Hematopoietic multipotent progenitor cell treated with erythropoietin and hydrocortisone succinate and interleukin-3 and kit ligand, for 4 days (in vitro differentiated cells): ENCODE measurements around the gene RAB43.
A peak's percentile ranks its signal among the peaks of the same experiment; 100 is the strongest.
"Not testable (repeated sequence)": the region's sequence is repeated elsewhere in the genome, so short reads cannot be mapped to it uniquely, and the experiment has no call there.

Experiments
- DNase-seq: peaks from one replicate; pipeline ENCODE4 v3.0.0-alpha.2; 2015

The RAB43 gene

GRCh38 chr3:129121016-129121791, 400 bp downstream of the RAB43 start:
- peak; percentile 51 for DNase-seq

GRCh38 chr3:129120254-129121004, 1.2 kb downstream of the RAB43 start:
- peak; percentile 98 for DNase-seq

DNA sequence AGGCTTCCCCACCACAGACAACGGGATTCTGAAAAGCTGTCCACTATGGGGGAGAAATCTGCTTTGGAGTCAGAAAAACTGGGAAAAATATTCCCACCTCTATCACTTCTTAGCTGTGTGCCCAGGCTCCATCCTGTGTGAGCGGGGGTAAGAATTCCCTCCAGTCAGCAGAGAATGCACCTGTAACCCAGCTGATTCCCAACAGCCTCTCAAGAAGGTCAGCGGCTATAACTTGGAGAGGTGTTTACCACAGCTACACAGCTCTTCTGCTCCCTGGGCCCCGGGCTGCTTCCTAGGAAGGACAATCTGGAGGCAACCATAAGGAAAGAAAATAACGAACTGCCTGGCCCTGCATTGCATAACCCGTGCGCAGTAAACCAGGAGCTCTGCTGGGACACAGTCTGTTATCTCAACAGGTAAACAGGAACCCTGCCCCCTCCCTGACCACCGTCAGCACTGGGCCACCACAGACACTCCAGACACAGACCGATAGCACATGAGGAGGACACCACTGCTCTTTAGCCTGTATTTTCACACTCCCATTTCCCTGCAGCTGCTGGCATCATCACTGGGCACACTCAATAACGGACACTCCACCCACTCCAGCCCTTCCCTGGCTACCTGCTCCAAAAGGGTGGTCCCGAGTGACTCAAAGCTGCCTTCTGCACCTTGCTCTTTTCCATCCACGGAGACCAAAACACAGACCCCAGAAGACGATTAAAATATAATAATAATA, 2.1 kb downstream of the RAB43 start:
- no peak for DNase-seq

DNA sequence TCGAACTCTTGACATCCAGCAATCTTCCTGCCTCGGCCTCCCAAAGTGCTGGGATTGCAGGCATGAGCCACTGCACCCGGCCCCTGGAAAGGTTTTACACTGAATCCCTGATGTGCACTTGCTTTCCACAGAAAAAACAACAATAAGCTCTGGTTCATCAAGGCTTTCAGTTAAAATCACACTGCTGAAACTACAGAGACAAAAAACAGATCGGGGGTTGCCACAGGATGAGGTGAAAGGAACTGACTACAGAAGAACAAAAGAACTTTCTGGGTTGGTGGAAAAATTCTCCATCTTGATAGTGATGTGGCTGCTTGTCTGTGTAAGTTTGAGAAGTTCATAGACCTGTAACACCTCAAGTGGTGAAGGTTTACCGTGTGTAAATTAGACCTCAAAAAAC, 2.9 kb downstream of the RAB43 start:
- no peak for DNase-seq

GRCh38 chr3:129117134-129117533, 4.5 kb downstream of the RAB43 start:
- DNase-seq: no peak

GRCh38 chr3:129116482-129116946, 5.1 kb downstream of the RAB43 start:
- no peak for DNase-seq

DNA sequence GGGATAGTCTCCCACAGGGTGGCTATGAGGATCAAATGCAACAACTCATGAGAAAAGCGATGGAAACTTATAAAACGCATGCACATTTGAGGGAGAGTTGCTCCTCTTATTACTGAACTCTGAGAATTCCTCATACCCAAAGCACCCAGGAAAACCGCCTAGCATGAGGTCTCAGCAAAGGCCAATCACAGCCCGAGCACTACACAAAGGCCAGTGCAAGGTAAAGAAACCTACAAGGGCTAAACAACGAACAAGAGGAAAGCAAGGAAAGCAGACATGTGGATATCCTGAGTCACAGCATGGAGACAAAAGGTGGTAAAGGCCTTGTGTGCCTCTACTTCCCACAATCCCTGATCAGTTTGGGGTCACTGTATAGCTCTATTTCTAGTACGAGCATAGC, 7.1 kb downstream of the RAB43 start:
- no peak for DNase-seq

GRCh38 chr3:129112308-129113052, 9.1 kb downstream of the RAB43 start:
- peak; percentile 36 for DNase-seq

DNA sequence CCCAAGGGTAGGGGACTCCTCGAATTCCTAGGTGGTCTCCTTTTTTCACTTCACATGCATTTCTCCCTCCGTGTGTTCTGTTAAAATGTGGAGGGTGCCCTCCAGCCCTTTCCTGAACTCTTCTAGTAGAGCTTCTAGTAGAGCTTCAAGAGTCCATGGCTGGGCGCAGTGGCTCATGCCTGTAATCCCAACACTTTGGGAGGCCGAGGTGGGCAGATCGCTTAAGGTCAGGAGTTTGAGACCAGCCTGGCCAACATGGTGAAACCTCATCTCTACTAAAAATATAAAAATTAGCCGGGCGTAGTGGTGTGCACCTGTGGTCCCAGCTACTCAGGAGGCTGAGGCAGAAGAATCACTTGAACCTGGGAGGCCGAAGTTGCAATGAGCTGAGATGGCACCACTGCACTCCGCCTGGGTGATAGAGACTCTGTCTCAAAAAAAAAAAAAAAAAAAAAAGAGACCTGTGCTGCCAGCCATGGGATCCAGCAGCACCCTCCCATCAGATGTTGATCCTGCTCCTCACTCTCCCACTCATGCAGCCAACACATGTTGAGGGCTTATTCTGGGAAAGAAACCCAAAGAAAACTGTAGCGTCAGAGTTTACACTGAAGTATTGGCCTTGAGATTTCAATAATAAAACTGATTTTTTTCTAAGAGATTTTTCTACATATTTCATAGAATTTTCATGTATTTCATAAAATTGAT, 10.4 kb downstream of the RAB43 start:
- DNase-seq: not testable (repeated sequence)

GRCh38 chr3:129107793-129108192, 13.8 kb downstream of the RAB43 start:
- DNase-seq: no peak

DNA sequence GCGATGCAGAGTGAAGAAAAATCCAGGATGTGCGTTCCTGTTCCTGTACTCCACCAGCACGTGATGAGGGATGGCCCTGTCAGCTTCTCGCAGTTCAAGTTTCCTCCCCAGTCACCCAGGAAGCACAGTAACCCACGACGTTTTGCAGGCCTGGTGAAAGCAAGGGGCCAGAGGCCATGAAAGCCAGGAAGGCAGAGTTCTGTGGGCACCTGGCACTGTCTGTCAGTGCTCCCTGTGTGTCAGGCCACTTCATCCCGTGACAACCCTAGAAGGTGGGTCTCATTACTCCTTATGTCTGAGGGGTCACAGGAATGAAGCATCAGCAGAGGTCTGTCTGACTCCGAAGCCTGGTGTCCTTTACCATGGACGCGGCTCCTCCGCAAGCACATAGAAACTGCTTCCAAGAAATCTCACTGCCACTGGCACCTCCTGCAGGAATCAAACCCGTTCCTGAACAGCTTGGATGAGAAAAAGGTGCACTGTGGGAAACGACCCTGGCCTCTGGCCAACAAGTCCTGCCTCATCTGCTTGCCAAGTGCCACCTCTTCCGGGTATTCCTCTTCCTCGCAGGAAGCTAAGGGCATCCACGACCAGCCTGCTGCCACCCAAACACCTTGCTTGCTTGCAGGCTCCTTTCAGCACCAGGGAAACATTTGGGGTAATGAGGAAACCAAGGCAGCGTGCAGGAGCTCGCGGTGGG, 14.6 kb downstream of the RAB43 start:
- no peak for DNase-seq

- no peak for DNase-seq
Observed at GRCh38 chr3:129106320-129106719, 15.3 kb downstream of the RAB43 start.

DNA sequence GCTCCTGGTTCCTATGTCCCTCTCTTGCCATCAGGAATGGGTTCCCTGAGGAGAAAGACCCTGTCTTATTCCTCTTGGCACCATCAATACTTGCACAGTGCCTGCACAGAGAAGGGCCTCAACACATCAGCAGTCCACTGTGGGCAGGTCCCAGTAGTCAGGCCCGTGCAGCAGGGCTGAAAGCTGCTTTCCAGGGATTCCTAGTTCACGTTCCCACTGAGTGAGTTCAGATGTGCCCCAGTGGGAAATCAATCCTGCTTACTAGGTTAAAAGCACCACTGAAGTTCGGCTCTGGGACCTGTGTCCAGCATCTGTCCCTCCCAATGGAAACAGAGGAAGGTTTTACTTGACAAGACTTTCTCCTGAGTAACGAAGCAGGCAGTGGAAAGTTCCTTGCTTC, 15.7 kb downstream of the RAB43 start:
- DNase-seq: no peak

GRCh38 chr3:129104498-129105079, 17.0 kb downstream of the RAB43 start:
- no peak for DNase-seq

DNA sequence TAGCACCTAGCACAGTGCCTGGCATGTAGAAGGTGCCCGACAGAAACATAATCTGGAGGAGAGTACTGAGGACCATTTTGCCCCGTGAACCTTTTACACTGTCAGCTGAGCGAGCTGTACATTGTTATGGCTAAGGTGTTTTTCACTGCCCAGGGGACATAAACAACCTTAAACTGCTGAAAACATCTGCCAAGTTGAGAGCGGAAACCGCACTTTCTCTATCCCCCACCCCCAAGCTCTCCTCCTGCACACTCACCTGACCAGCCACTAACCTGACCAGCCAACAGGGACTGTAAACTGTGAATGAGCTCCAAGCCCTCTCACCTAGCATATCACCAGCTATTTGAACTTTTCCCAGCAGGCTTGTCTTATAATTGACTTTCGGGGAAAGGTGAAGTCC, 17.6 kb downstream of the RAB43 start:
- no peak for DNase-seq

GRCh38 chr3:129103296-129103695, 18.3 kb downstream of the RAB43 start:
- no peak for DNase-seq

GRCh38 chr3:129101370-129102138, 20.1 kb downstream of the RAB43 start:
- no peak for DNase-seq

- no peak for DNase-seq
Observed at GRCh38 chr3:129100274-129100673, 21.3 kb downstream of the RAB43 start.

DNA sequence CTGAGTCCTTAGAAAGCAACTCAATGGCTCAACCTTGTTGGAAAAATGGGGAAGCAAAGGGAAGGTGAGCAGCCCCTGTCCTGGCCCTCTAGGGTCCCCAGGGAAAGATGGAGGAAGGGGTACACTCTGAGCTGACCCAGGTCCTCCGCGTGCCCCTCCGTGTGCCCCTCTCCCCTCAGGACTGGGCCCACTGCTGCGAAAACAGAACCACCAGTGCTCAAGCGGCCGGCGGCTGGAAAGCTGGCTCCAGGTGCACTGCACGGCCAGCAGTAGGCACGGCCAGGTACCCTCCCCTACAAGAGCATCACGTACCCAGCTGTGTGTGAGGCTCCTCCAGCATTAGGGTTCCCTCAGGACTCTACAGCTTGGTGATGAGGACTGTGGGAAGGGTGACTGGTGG, 26.3 kb downstream of the RAB43 start:
- no peak for DNase-seq

DNA sequence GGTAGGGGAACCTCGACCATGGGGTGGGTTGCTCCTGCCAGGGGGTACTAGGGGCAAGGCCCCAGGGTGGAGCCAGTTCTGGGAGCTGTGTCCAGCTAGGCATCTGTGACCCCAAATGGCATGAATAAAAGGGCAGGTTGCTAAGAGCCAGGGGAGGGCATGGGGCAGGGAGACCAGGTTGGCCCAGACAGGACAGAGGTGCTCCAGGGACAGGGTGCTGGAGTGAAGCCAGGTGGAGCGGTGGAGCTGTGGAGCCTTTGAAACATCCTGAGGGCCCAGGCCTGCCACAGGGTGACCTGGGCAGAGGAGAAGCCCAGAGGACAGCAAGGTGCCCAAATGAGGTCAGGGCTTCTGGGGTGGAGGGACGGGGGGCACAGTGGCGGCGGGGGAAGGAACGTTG, 33.3 kb downstream of the RAB43 start:
- DNase-seq: not testable (repeated sequence)
